ENCODE measurements around the gene TMEM271. TPM values are rescaled to one million over a fixed set of nuclear protein-coding genes. Genes with fewer than 3 reads are reported as not detected.

TMEM271 gene
- total and polyA plus RNA-seq, 2 donors (not counting 3 experiments of a cell fraction or from before 2014, with no cell fraction given): not detected

GRCh38 chr4:613126-613525 is 37.0 kb upstream of the TMEM271 start:
- no peak overlapping the region for H3K27ac ChIP-seq (ENCODE audit: insufficient read depth, low read depth, low read length)
- no peaks in the 10 kb centered on the region for H3K36me3 ChIP-seq (ENCODE audit: control insufficient read depth in 2 of 2, extremely low read depth in 1 of 2, insufficient read depth in 2 of 2, low read length in 2 of 2)
- H3K79me2 ChIP-seq (ENCODE audit: control insufficient read depth, insufficient read depth, low read length): no peaks in the 10 kb centered on the region
- CTCF ChIA-PET: no interaction called here
- H3K9ac ChIP-seq (replicated peaks; ENCODE audit: extremely low read depth, insufficient read depth, low read length): no peak overlapping the region
- TF ChIP-seq EZH2 (IDR thresholded peaks at IDR 0.05; ENCODE audit: borderline replicate concordance, low read depth, low read length, severe bottlenecking): no peak
- no peaks in the 10 kb centered on the region for H4K20me1 ChIP-seq (replicated peaks; ENCODE audit: control insufficient read depth, extremely low read depth, insufficient read depth, low read length)
- no peaks in the 10 kb centered on the region for H3K9me1 ChIP-seq (replicated peaks; ENCODE audit: control insufficient read depth, extremely low read depth, insufficient read depth, low read length)
- dilution Hi-C loops (cut with MboI; ENCODE audit: extremely low pct_ligation_motif_present, low sequenced_read_pairs) (no loop called here), intact Hi-C loops (cut with micrococcal nuclease) (no loop called here)
- H2AFZ ChIP-seq (ENCODE audit: low read depth, low read length): no peak overlapping the region
- FAIRE-seq (no peak), DNase-seq (ENCODE audit: low read depth, low spot score) (no peak)
- no TSS peak for BruUV-seq (replicated peaks)
- H3K9me3 ChIP-seq (replicated peaks; ENCODE audit: control insufficient read depth, insufficient read depth, low read length): no peaks in the 10 kb centered on the region
- POLR2A ChIA-PET: no interaction called here
- H3K4me2 ChIP-seq (ENCODE audit: insufficient read depth, low read length): no peak overlapping the region
- H3K27me3 ChIP-seq (ENCODE audit: control insufficient read depth in 2 of 2, insufficient read depth in 2 of 2, low read length in 2 of 2): no peaks in the 10 kb centered on the region
- H3K4me1 ChIP-seq (ENCODE audit: control insufficient read depth, extremely low read depth, insufficient read depth, low read length): no peaks in the 10 kb centered on the region
- H3K4me3 ChIP-seq (replicated peaks in 1 of 3; ENCODE audit: insufficient read depth in 1 of 3, low read depth in 1 of 3, low read length in 3 of 3): no peak overlapping the region

- H3K27ac ChIP-seq (ENCODE audit: insufficient read depth, low read depth, low read length): no peak overlapping the region
- FAIRE-seq: no peak
These were observed 36.6 kb upstream of the TMEM271 start for GRCh38 chr4:612749-613125.

More at GRCh38 chr4:612749-613125, 36.6 kb upstream of the TMEM271 start:
- Histone ChIP-seq H2AFZ (ENCODE audit: low read depth, low read length) (no peak overlapping the region), H3K9me3 (replicated peaks; ENCODE audit: control insufficient read depth, insufficient read depth, low read length) (no peaks in the 10 kb centered on the region), H4K20me1 (replicated peaks; ENCODE audit: control insufficient read depth, extremely low read depth, insufficient read depth, low read length) (no peaks in the 10 kb centered on the region), H3K4me1 (ENCODE audit: control insufficient read depth, extremely low read depth, insufficient read depth, low read length) (no peaks in the 10 kb centered on the region), H3K36me3 (ENCODE audit: control insufficient read depth in 2 of 2, extremely low read depth in 1 of 2, insufficient read depth in 2 of 2, low read length in 2 of 2) (no peaks in the 10 kb centered on the region), H3K4me3 (replicated peaks in 1 of 3; ENCODE audit: insufficient read depth in 1 of 3, low read depth in 1 of 3, low read length in 3 of 3) (no peak overlapping the region), H3K27me3 (ENCODE audit: control insufficient read depth in 2 of 2, insufficient read depth in 2 of 2, low read length in 2 of 2) (no peaks in the 10 kb centered on the region), H3K9me1 (replicated peaks; ENCODE audit: control insufficient read depth, extremely low read depth, insufficient read depth, low read length) (no peaks in the 10 kb centered on the region), H3K9ac (replicated peaks; ENCODE audit: extremely low read depth, insufficient read depth, low read length) (no peak overlapping the region), H3K79me2 (ENCODE audit: control insufficient read depth, insufficient read depth, low read length) (no peaks in the 10 kb centered on the region), H3K4me2 (ENCODE audit: insufficient read depth, low read length) (no peak overlapping the region)
- no peak for DNase-seq (ENCODE audit: low read depth, low spot score)
- TF ChIP-seq JUN (IDR thresholded peaks at IDR 0.05; ENCODE audit: borderline replicate concordance, insufficient read depth, insufficient read length, low read depth): no peak
- no peak for TF ChIP-seq POLR2AphosphoS5 (IDR thresholded peaks at IDR 0.05; ENCODE audit: insufficient read depth, low read depth, low read length)
- no peak for TF ChIP-seq POLR2A (IDR thresholded peaks at IDR 0.05; ENCODE audit: low read depth, low read length)
- TF ChIP-seq FOS (IDR thresholded peaks at IDR 0.05; ENCODE audit: borderline replicate concordance, insufficient read depth, low read length): no peak
- TF ChIP-seq CTCF (IDR thresholded peaks at IDR 0.05; ENCODE audit: extremely low read depth in 1 of 2, insufficient read depth in 1 of 2, low read depth in 1 of 2, low read length in 2 of 2): no peak
- no peak for TF ChIP-seq MAX (IDR thresholded peaks at IDR 0.05; ENCODE audit: insufficient read depth, insufficient read length)
- no peak for TF ChIP-seq MYC (IDR thresholded peaks at IDR 0.05; ENCODE audit: low read depth, low read length)
- no peak for TF ChIP-seq EZH2 (IDR thresholded peaks at IDR 0.05; ENCODE audit: borderline replicate concordance, low read depth, low read length, severe bottlenecking)
- no peak for TF ChIP-seq GATA2 (IDR thresholded peaks at IDR 0.05; ENCODE audit: insufficient read depth, insufficient read length, low read depth, low read length)
- POLR2A ChIA-PET: no interaction called here
- CTCF ChIA-PET: no interaction called here
- no TSS peak for BruUV-seq (replicated peaks)
- intact Hi-C loops (cut with micrococcal nuclease) (no loop called here), dilution Hi-C loops (cut with MboI; ENCODE audit: extremely low pct_ligation_motif_present, low sequenced_read_pairs) (no loop called here)

Measured in endothelial cell of umbilical vein (primary cell).